GM21367 (cell line): Measurements from ENCODE around the gene IQGAP3.

Source experiments
- ATAC-seq: cut with Tn5 transposase; IDR thresholded peaks from one replicate; pipeline ENCODE4 v1.9.1; 2021; ENCODE audit not compliant: unreplicated experiment

IQGAP3 gene

DNA sequence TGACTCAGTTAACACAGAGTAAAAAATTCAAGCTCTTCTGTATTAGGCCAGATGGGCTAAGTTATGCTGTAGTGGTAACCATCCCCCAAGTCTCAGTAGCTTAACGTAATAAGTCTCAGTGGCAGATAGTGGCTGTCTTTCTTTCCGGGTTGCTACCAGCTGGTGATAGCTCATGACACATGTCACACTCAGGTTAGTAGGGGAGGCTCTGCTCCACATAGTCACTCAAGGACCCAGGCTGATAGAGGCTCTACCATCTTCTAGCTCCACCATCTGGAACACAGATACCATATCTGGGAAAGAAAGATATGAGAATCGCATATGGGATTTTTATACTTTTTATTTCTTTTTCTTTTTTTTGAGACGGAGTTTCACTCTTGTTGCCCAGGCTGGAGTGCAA lies 55.5 kb downstream of the IQGAP3 start:
- no peak for ATAC-seq

DNA sequence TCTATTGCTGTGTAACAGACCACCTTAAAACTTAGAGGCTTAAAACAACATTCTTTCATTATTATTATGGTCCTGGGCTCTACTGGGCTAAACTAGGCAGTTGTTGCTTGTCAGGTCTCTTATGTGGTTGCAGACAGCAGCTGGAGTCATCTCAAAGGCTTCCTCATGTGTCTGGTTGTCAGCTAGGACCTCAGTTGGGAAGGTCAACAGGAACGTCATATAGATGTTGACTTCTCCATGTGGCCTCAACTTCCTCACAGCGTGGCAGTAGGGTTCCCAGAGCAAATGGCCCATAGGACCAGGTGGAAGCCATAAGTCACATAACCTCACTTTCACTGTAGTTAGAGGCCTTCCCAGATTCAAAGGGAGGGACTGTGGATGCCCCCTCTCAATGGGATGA lies 56.4 kb downstream of the IQGAP3 start:
- no peak for ATAC-seq

DNA sequence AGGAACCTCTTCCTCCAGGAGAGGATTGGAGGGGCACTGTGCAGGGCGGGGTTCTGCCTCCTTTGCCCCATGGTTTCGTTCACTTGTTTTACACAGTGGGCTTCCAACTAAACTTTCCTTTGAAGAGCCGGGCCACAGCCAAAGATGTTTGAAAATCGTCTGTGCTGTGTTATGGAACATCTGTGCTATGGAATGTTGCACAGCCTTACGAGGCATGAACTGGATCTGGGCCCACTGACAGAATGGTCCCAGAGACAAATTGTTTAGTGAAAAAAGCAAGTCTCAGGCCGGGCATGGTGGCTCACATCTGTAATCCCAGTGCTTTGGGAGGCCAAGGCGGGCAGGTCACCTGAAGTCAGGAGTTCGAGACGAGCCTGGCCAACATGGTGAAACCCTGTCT lies 59.2 kb downstream of the IQGAP3 start:
- ATAC-seq, result no peak

- no peak for ATAC-seq
Observed at GRCh38 chr1:156511644-156512043, 60.7 kb downstream of the IQGAP3 start.

DNA sequence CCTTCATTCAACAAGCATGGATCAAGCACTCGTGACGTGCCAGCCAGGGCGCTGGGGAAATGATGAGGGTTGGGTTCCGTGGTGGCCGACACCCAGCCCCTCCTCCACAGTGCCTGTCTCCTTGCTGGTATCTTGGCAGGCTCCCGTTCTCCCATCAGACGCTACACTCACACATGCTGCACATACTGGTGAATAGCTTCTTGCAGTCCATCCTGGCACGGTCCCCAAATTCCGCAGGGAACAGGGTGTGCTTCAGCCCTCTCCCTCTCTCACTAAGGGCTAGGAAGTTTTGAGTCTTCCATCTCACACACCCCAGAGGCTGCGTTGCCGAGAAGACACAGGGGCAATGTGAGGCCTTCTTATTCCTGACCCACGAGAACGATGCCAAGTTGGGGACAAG lies 61.7 kb downstream of the IQGAP3 start:
- no peak for ATAC-seq

- ATAC-seq, result no peak
Observed at GRCh38 chr1:156509424-156510034, 62.8 kb downstream of the IQGAP3 start.

- ATAC-seq, result no peak
Observed at GRCh38 chr1:156508955-156509234, 63.5 kb downstream of the IQGAP3 start.

DNA sequence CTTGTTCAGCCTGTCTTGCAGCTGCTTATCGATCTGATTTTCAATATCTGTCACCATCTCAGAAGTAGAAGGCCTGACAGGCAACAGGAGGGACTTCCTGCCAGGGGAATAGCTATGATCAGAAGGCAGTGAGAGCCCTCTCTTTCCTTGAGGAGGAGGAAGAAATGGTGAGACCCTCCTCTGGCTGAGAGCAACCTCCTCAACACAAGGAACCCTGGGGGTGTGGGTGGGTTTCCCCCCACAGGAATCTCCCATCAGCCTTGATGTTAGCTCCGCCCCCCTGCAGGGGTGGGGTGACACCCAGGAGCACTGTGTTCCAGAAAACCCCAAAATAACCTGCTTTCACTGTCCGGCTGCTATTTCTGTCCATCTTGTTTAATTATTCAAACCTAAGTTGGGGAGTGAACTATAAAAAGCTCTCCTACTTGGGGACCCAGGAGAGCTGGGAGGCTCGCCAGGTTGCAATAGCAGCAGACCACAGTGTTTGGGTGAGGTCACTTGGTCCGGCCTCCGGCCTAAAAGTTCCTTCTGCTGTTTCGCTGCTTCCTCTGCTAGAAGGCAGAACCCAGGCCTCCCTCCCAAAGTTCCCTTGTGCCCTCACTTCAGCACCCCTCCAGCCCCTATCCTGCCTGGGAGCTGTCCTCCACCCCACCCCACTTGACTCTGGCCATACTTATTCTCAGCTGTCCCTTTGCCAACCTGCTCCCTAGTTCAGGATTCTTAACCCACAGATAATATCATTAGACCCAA lies 64.0 kb downstream of the IQGAP3 start:
- ATAC-seq, result no peak

DNA sequence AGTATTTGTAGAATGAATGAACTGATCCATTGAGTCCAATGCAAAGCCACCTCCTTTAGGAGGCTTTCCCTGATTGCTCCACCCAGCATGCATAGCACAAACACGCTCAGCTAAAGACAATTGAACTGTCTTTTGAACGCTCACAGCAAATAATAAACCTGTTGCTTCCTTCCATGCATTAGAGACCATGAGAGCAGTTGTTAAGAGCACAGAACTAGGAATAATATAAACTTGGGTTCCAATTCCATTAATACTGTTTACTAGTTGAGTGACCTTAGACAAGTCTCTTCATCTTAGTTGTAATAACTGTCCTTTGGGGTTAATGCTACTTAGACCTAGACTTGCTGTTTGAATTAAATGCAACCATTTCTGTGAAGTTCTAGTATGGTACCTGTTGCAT lies 65.9 kb downstream of the IQGAP3 start:
- ATAC-seq, result no peak

GRCh38 chr1:156505679-156506298 lies 66.6 kb downstream of the IQGAP3 start:
- no peak for ATAC-seq

DNA sequence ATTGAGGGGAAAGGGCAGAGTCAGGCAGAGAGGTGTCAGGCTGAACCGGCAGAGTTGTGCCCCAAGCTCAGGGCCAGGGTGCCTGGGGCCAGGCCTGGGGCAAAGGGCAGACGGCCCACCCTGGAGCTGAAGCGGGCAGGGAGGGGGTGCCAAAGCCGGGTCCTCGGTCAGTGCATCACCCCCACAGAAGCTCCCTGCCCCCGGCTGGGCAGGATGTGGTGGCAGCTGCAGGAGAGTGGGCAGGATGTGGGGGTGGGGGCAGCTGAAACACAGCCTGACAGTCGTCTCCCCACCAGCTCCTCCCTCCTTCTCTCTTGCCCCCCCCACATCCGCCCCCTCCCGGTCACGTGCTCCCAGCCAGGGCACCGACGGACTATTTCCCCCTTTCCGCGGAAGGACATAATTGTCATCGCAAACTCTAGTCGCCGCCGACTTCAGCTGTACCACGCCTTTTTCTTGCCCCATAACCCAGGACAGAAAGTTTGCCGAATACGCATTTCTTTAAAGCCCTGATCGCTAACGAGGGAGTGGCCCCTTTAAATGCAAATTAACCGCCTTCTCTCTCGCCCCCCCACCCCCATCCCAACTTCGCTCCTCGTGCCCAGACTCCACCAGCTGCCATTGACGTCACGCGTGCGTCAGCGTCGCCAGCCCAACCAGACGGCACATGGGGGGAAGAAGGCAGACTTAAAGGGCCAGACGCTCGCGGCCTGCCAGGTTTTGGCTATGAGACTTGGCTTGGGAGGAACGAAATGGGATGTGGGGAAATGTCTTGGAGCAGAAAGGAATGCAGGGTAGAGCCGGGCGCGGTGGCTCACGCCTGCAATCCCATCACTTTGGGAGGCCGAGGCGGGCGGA lies 67.3 kb downstream of the IQGAP3 start:
- ATAC-seq, result peak; percentile 27

DNA sequence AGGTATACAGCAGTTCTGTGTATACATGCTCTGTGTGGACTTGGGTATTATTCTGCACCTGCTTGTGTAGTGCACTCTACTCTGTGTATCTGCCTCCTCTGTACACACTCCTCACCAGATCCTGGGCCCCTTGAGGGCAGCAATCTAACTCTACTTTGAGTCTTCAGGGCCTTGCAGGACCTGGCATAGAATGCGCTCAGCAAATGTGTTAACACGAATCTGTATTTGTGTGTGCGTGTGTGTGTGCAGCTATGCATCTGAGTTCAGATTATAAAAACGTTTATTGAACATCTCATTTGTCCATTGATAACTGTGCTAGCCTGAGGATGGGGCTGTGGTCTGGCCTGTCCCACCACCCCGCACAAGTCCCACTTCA lies 67.9 kb downstream of the IQGAP3 start:
- no peak for ATAC-seq

DNA sequence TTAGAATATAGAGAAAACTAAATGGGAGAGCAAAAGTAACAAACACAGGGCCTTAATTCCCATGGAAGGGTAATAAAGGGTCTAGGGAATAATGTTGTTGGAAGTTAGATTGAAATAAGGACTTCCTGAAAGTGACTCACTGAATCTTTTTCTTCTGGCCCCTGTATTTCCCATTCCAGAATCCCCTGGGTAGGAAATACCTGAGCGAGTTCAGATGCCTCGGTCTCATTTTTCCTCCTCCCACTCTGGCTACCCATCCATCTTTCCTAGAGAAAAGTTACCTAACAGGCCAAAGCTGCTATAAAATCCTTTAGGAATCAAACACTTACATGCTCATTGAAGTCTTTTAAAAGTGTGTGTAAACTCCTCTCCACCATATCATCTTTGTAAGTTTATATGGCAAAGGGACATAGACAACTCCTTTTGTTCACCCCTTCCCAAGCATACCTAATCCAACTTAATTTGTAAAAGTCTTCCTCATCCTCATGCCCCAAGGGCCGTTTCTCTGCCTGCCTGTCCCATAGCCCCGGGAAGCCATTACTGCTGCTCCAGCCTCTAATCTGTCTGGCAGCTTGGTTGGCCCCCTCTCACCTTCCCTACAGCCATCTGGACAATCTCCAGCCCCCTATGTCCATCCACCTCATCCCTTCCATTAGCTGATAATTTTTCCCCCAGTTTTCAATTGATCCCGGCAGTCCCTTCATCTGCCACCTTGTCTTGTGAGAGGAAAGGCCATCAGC lies 68.5 kb downstream of the IQGAP3 start:
- ATAC-seq, result no peak

DNA sequence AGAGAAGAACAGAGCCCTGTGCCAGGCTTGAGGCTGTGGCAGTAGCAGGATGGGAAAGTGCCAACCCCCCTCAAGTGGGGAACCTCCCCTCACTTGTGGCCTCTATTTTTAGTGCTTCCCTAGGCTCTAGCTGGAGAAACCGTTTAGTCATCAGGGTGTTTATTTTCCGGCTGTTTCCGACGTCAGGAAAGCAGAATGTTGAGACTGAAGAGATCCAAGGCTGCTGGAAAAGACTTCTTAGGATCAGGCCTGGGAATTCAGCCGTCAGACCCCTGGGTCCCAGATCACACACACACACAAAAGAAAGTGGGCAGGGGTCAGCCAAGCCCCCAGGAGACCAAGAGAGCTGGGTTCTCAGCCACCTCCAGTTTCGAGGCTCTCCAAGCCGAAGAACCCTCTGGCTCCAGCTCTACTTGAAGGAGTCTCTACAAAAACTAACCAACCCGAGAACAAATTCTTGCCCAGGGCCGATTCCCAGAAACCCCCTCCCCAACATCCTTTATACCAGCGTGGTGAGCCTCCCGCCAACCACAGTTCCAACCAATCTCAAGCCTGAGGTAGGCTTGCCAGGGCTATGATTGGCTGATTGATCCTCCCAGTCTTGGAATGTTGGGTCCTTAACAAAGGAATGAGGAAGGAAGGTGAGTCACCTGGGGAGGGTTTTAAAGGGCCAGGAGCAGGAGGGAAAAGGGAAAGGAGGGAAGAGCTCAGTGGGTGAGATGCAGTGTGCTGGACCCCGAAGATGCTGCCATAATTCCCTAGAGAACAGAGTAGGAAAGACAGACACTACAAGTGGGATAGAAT lies 69.3 kb downstream of the IQGAP3 start:
- ATAC-seq, result no peak

- ATAC-seq, result no peak
Observed at GRCh38 chr1:156502391-156502893, 69.9 kb downstream of the IQGAP3 start.

GRCh38 chr1:156500793-156501506 lies 71.4 kb downstream of the IQGAP3 start:
- ATAC-seq, result peak; percentile 38

DNA sequence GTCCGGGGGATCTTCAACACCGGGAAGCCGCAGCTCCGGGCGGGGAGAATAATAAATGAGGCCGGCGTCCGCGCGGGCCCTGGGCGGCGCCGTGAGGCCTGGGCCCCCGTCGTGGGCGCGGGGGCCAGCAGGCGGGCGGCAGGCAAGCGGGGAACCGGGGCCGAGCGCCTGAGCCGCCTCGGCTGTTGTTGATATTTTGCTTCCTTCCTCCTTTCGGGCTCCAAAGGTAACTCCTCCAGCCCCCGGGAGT lies 71.9 kb downstream of the IQGAP3 start, which contains the start of gene MEF2D:
Gene MEF2D, minus strand, starts transcription at position 233 of the 250 bp plus-strand sequence. CDS start 17,483 bp downstream, outside the sequence.
- ATAC-seq, result no peak

- ATAC-seq, result no peak
Observed at GRCh38 chr1:156499842-156500542, 72.4 kb downstream of the IQGAP3 start.
